Measurements from ENCODE around the gene MMRN1.

Gene MMRN1

GRCh38 chr4:89894649-89895550 lies at the start of gene MMRN1:
TSS of gene MMRN1 (plus strand) at chr4:89894854. CDS start at chr4:89894972, 118 bp downstream.
- no peak within 1 kb of the TSS for H3K4me3 ChIP-seq (ENCODE audit: low read depth in 1 of 2, low read length in 2 of 2)

GRCh38 chr4:89847571-89848325 lies 46.9 kb upstream of the MMRN1 start:
- Histone ChIP-seq H3K9me3 (ENCODE audit: control insufficient read depth in 1 of 2, low read length in 2 of 2) (peaks cover 0 to 3% of the 10 kb centered on the region in 2 donors), H3K27me3 (ENCODE audit: control insufficient read depth in 1 of 2, insufficient read depth in 2 of 2, low read length in 2 of 2) (no peaks in the 10 kb centered on the region), H3K27ac (ENCODE audit: low read depth, low read length) (no peak overlapping the region), H3K36me3 (ENCODE audit: control insufficient read depth in 1 of 2, insufficient read depth in 2 of 2, low read length in 2 of 2) (no peaks in the 10 kb centered on the region), H3K4me1 (ENCODE audit: control insufficient read depth in 1 of 2, insufficient read depth in 2 of 2, low read length in 2 of 2) (no peaks in the 10 kb centered on the region), H3K4me3 (ENCODE audit: low read depth in 1 of 2, low read length in 2 of 2) (no peak overlapping the region), H3K9ac (ENCODE audit: low read depth in 1 of 2, low read length in 2 of 2) (no peak overlapping the region)

More at GRCh38 chr4:89894649-89895550, at the start of gene MMRN1:
- no peak within 1 kb of the TSS for H3K9ac ChIP-seq (ENCODE audit: low read depth in 1 of 2, low read length in 2 of 2)
- no peaks in the 10 kb centered on the region for H3K27me3 ChIP-seq (ENCODE audit: control insufficient read depth in 1 of 2, insufficient read depth in 2 of 2, low read length in 2 of 2)
- H3K9me3 ChIP-seq (ENCODE audit: control insufficient read depth in 1 of 2, low read length in 2 of 2), result no peaks in the 10 kb centered on the region
- no peaks in the 10 kb centered on the region for H3K36me3 ChIP-seq (ENCODE audit: control insufficient read depth in 1 of 2, insufficient read depth in 2 of 2, low read length in 2 of 2)
- no peak within 1 kb of the TSS for H3K27ac ChIP-seq (ENCODE audit: low read depth, low read length)
- peaks cover 6% of the 10 kb centered on the region in 2 donors for H3K4me1 ChIP-seq (ENCODE audit: control insufficient read depth in 1 of 2, insufficient read depth in 2 of 2, low read length in 2 of 2)

- H3K9me3 ChIP-seq (ENCODE audit: control insufficient read depth in 1 of 2, low read length in 2 of 2), result peaks cover 0 to 2% of the 10 kb centered on the region in 2 donors
- no peaks in the 10 kb centered on the region for H3K36me3 ChIP-seq (ENCODE audit: control insufficient read depth in 1 of 2, insufficient read depth in 2 of 2, low read length in 2 of 2)
- no peaks in the 10 kb centered on the region for H3K4me1 ChIP-seq (ENCODE audit: control insufficient read depth in 1 of 2, insufficient read depth in 2 of 2, low read length in 2 of 2)
- H3K27me3 ChIP-seq (ENCODE audit: control insufficient read depth in 1 of 2, insufficient read depth in 2 of 2, low read length in 2 of 2), result no peaks in the 10 kb centered on the region
- no peak overlapping the region for H3K27ac ChIP-seq (ENCODE audit: low read depth, low read length)
- no peak overlapping the region for H3K9ac ChIP-seq (ENCODE audit: low read depth in 1 of 2, low read length in 2 of 2)
- no peak overlapping the region for H3K4me3 ChIP-seq (ENCODE audit: low read depth in 1 of 2, low read length in 2 of 2)
Measured at GRCh38 chr4:89855236-89855635, 39.4 kb upstream of the MMRN1 start.

- Histone ChIP-seq H3K9ac (ENCODE audit: low read depth in 1 of 2, low read length in 2 of 2) (no peak overlapping the region), H3K36me3 (ENCODE audit: control insufficient read depth in 1 of 2, insufficient read depth in 2 of 2, low read length in 2 of 2) (no peaks in the 10 kb centered on the region), H3K27me3 (ENCODE audit: control insufficient read depth in 1 of 2, insufficient read depth in 2 of 2, low read length in 2 of 2) (no peaks in the 10 kb centered on the region), H3K27ac (ENCODE audit: low read depth, low read length) (no peak overlapping the region), H3K4me3 (ENCODE audit: low read depth in 1 of 2, low read length in 2 of 2) (no peak overlapping the region), H3K9me3 (ENCODE audit: control insufficient read depth in 1 of 2, low read length in 2 of 2) (no peaks in the 10 kb centered on the region), H3K4me1 (ENCODE audit: control insufficient read depth in 1 of 2, insufficient read depth in 2 of 2, low read length in 2 of 2) (no peaks in the 10 kb centered on the region)
Measured at GRCh38 chr4:89860971-89861370, 33.7 kb upstream of the MMRN1 start.

- H3K27me3 ChIP-seq (ENCODE audit: control insufficient read depth in 1 of 2, insufficient read depth in 2 of 2, low read length in 2 of 2), result no peaks in the 10 kb centered on the region
- no peak overlapping the region for H3K27ac ChIP-seq (ENCODE audit: low read depth, low read length)
- H3K4me3 ChIP-seq (ENCODE audit: low read depth in 1 of 2, low read length in 2 of 2), result no peak overlapping the region
- H3K4me1 ChIP-seq (ENCODE audit: control insufficient read depth in 1 of 2, insufficient read depth in 2 of 2, low read length in 2 of 2), result no peaks in the 10 kb centered on the region
- no peaks in the 10 kb centered on the region for H3K9me3 ChIP-seq (ENCODE audit: control insufficient read depth in 1 of 2, low read length in 2 of 2)
- H3K36me3 ChIP-seq (ENCODE audit: control insufficient read depth in 1 of 2, insufficient read depth in 2 of 2, low read length in 2 of 2), result no peaks in the 10 kb centered on the region
- H3K9ac ChIP-seq (ENCODE audit: low read depth in 1 of 2, low read length in 2 of 2), result no peak overlapping the region
Measured at GRCh38 chr4:89863533-89863932, 31.1 kb upstream of the MMRN1 start.

- H3K9me3 ChIP-seq (ENCODE audit: control insufficient read depth in 1 of 2, low read length in 2 of 2), result no peaks in the 10 kb centered on the region
- no peak overlapping the region for H3K9ac ChIP-seq (ENCODE audit: low read depth in 1 of 2, low read length in 2 of 2)
- no peaks in the 10 kb centered on the region for H3K36me3 ChIP-seq (ENCODE audit: control insufficient read depth in 1 of 2, insufficient read depth in 2 of 2, low read length in 2 of 2)
- no peak overlapping the region for H3K4me3 ChIP-seq (ENCODE audit: low read depth in 1 of 2, low read length in 2 of 2)
- no peaks in the 10 kb centered on the region for H3K4me1 ChIP-seq (ENCODE audit: control insufficient read depth in 1 of 2, insufficient read depth in 2 of 2, low read length in 2 of 2)
- no peaks in the 10 kb centered on the region for H3K27me3 ChIP-seq (ENCODE audit: control insufficient read depth in 1 of 2, insufficient read depth in 2 of 2, low read length in 2 of 2)
- H3K27ac ChIP-seq (ENCODE audit: low read depth, low read length), result no peak overlapping the region
Measured at GRCh38 chr4:89868276-89868675, 26.4 kb upstream of the MMRN1 start.

GRCh38 chr4:89868999-89869589 lies 25.6 kb upstream of the MMRN1 start:
- H3K4me1 ChIP-seq (ENCODE audit: control insufficient read depth in 1 of 2, insufficient read depth in 2 of 2, low read length in 2 of 2), result no peaks in the 10 kb centered on the region
- H3K36me3 ChIP-seq (ENCODE audit: control insufficient read depth in 1 of 2, insufficient read depth in 2 of 2, low read length in 2 of 2), result no peaks in the 10 kb centered on the region
- no peaks in the 10 kb centered on the region for H3K9me3 ChIP-seq (ENCODE audit: control insufficient read depth in 1 of 2, low read length in 2 of 2)
- H3K4me3 ChIP-seq (ENCODE audit: low read depth in 1 of 2, low read length in 2 of 2), result no peak overlapping the region
- no peaks in the 10 kb centered on the region for H3K27me3 ChIP-seq (ENCODE audit: control insufficient read depth in 1 of 2, insufficient read depth in 2 of 2, low read length in 2 of 2)
- H3K27ac ChIP-seq (ENCODE audit: low read depth, low read length), result no peak overlapping the region
- H3K9ac ChIP-seq (ENCODE audit: low read depth in 1 of 2, low read length in 2 of 2), result no peak overlapping the region

- no peak overlapping the region for H3K9ac ChIP-seq (ENCODE audit: low read depth in 1 of 2, low read length in 2 of 2)
- H3K27ac ChIP-seq (ENCODE audit: low read depth, low read length), result no peak overlapping the region
- H3K4me3 ChIP-seq (ENCODE audit: low read depth in 1 of 2, low read length in 2 of 2), result no peak overlapping the region
- H3K36me3 ChIP-seq (ENCODE audit: control insufficient read depth in 1 of 2, insufficient read depth in 2 of 2, low read length in 2 of 2), result no peaks in the 10 kb centered on the region
- H3K4me1 ChIP-seq (ENCODE audit: control insufficient read depth in 1 of 2, insufficient read depth in 2 of 2, low read length in 2 of 2), result no peaks in the 10 kb centered on the region
- no peaks in the 10 kb centered on the region for H3K9me3 ChIP-seq (ENCODE audit: control insufficient read depth in 1 of 2, low read length in 2 of 2)
- no peaks in the 10 kb centered on the region for H3K27me3 ChIP-seq (ENCODE audit: control insufficient read depth in 1 of 2, insufficient read depth in 2 of 2, low read length in 2 of 2)
Measured at GRCh38 chr4:89871211-89871610, 23.4 kb upstream of the MMRN1 start.

GRCh38 chr4:89876548-89876947 lies 18.1 kb upstream of the MMRN1 start:
- no peaks in the 10 kb centered on the region for H3K4me1 ChIP-seq (ENCODE audit: control insufficient read depth in 1 of 2, insufficient read depth in 2 of 2, low read length in 2 of 2)
- H3K9me3 ChIP-seq (ENCODE audit: control insufficient read depth in 1 of 2, low read length in 2 of 2), result no peaks in the 10 kb centered on the region
- no peak overlapping the region for H3K4me3 ChIP-seq (ENCODE audit: low read depth in 1 of 2, low read length in 2 of 2)
- no peak overlapping the region for H3K9ac ChIP-seq (ENCODE audit: low read depth in 1 of 2, low read length in 2 of 2)
- no peaks in the 10 kb centered on the region for H3K27me3 ChIP-seq (ENCODE audit: control insufficient read depth in 1 of 2, insufficient read depth in 2 of 2, low read length in 2 of 2)
- no peaks in the 10 kb centered on the region for H3K36me3 ChIP-seq (ENCODE audit: control insufficient read depth in 1 of 2, insufficient read depth in 2 of 2, low read length in 2 of 2)
- H3K27ac ChIP-seq (ENCODE audit: low read depth, low read length), result no peak overlapping the region

- no peak overlapping the region for H3K4me3 ChIP-seq (ENCODE audit: low read depth in 1 of 2, low read length in 2 of 2)
- H3K4me1 ChIP-seq (ENCODE audit: control insufficient read depth in 1 of 2, insufficient read depth in 2 of 2, low read length in 2 of 2), result no peaks in the 10 kb centered on the region
- H3K9ac ChIP-seq (ENCODE audit: low read depth in 1 of 2, low read length in 2 of 2), result no peak overlapping the region
- H3K27ac ChIP-seq (ENCODE audit: low read depth, low read length), result no peak overlapping the region
- H3K9me3 ChIP-seq (ENCODE audit: control insufficient read depth in 1 of 2, low read length in 2 of 2), result no peaks in the 10 kb centered on the region
- no peaks in the 10 kb centered on the region for H3K36me3 ChIP-seq (ENCODE audit: control insufficient read depth in 1 of 2, insufficient read depth in 2 of 2, low read length in 2 of 2)
- no peaks in the 10 kb centered on the region for H3K27me3 ChIP-seq (ENCODE audit: control insufficient read depth in 1 of 2, insufficient read depth in 2 of 2, low read length in 2 of 2)
Measured at GRCh38 chr4:89878611-89879010, 16.0 kb upstream of the MMRN1 start.
